Stomach (tissue), 4 donors: ENCODE measurements around the gene CES4A.

ENCODE experiments used
- CTCF ChIP-seq, 7 experiments: fragments of 450-650 bp in 4 of 7; fragments of 200-600 bp in 3 of 7; sonication (generic) in 3 of 7; IDR thresholded peaks; one replicate each; pipeline ENCODE4 v1.5.1; 2016 to 2019; ENCODE audit warnings: antibody characterized with exemption in 7 of 7, control low read depth in 2 of 7, mild to moderate bottlenecking in 1 of 7
- POLR2A ChIP-seq, 4 donors: fragments of 450-650 bp; IDR thresholded peaks; one replicate each; pipeline ENCODE4 v1.6.1; 2016; ENCODE audit warnings: antibody characterized with exemption in 4 of 4, control low read depth in 2 of 4, mild to moderate bottlenecking in 1 of 4, moderate library complexity in 1 of 4
- POLR2AphosphoS5 ChIP-seq, 3 donors: sonication (generic); formaldehyde crosslinking; IDR thresholded peaks; one replicate each; pipeline ENCODE4 v1.6.1; 2016; ENCODE audit warnings: antibody characterized with exemption in 3 of 3

- no peak for TF ChIP-seq POLR2A (IDR thresholded peaks at IDR 0.05)
- TF ChIP-seq CTCF (IDR thresholded peaks at IDR 0.05), result no peak
- TF ChIP-seq POLR2AphosphoS5 (IDR thresholded peaks at IDR 0.05), result no peak
Observed at GRCh38 chr16:67035364-67035763, 47.0 kb downstream of the CES4A start.
